ENCODE results near the gene GRAP2. TPM values are rescaled to one million over a fixed set of nuclear protein-coding genes. Genes with fewer than 3 reads are reported as not detected.
A peak's percentile ranks its signal among the peaks of the same experiment; 100 is the strongest.

The GRAP2 gene
- total RNA-seq, 2 experiments from 2014 or later: 263 to 266 TPM

GRCh38 chr22:40001106-40001505, 100.2 kb downstream of the GRAP2 start:
- POLR2A ChIA-PET: interaction anchor here (0.7 to 1.2 kb wide), 2 partner anchors 9 to 474 kb away, joined by 3 to 4 read pairs; no protein-coding TSS in a partner anchor
- no peak for DNase-seq
- Mint-ChIP-seq H3K4me1 (no peaks in the 10 kb centered on the region), H3K4me3 (no peak overlapping the region), H3K36me3 (no peaks in the 10 kb centered on the region), H3K9me3 (no peaks in the 10 kb centered on the region), H3K27ac (no peak overlapping the region), H3K27me3 (peaks cover 27% of the 10 kb centered on the region)
- no peak for ATAC-seq (ENCODE audit: low read depth)

GRCh38 chr22:40001800-40002577, 101.1 kb downstream of the GRAP2 start:
- Mint-ChIP-seq H3K4me3 (no peak overlapping the region), H3K27me3 (peaks cover 20% of the 10 kb centered on the region), H3K27ac (no peak overlapping the region), H3K36me3 (no peaks in the 10 kb centered on the region), H3K9me3 (no peaks in the 10 kb centered on the region), H3K4me1 (no peaks in the 10 kb centered on the region)
- ATAC-seq (ENCODE audit: low read depth): no peak
- POLR2A ChIA-PET: interaction anchor here (0.7 kb wide), 1 partner anchor 475 kb away, joined by 3 read pairs; no protein-coding TSS in a partner anchor
- no peak for DNase-seq

- no peak overlapping the region for H3K4me3 Mint-ChIP-seq
These were observed 102.2 kb downstream of the GRAP2 start for GRCh38 chr22:40002935-40003715.

GRCh38 chr22:40004836-40005235, 104.0 kb downstream of the GRAP2 start:
- POLR2A ChIA-PET: no interaction called here

More at GRCh38 chr22:40002935-40003715, 102.2 kb downstream of the GRAP2 start:
- DNase-seq (no peak), ATAC-seq (ENCODE audit: low read depth) (no peak)
- no peak overlapping the region for H3K27ac Mint-ChIP-seq
- no peaks in the 10 kb centered on the region for H3K9me3 Mint-ChIP-seq
- POLR2A ChIA-PET: no interaction called here
- H3K27me3 Mint-ChIP-seq: peaks cover 22% of the 10 kb centered on the region
- H3K4me1 Mint-ChIP-seq: peaks cover 3% of the 10 kb centered on the region
- no peaks in the 10 kb centered on the region for H3K36me3 Mint-ChIP-seq

GRCh38 chr22:40006641-40007040, 105.8 kb downstream of the GRAP2 start:
- POLR2A ChIA-PET: no interaction called here
- peaks cover 13% of the 10 kb centered on the region for H3K4me1 Mint-ChIP-seq
- ATAC-seq (ENCODE audit: low read depth): no peak
- H3K27me3 Mint-ChIP-seq: peaks cover 20% of the 10 kb centered on the region
- no peak overlapping the region for H3K27ac Mint-ChIP-seq
- H3K4me3 Mint-ChIP-seq: no peak overlapping the region
- H3K36me3 Mint-ChIP-seq: no peaks in the 10 kb centered on the region
- no peak for DNase-seq
- no peaks in the 10 kb centered on the region for H3K9me3 Mint-ChIP-seq

More at GRCh38 chr22:40004836-40005235, 104.0 kb downstream of the GRAP2 start:
- H3K36me3 Mint-ChIP-seq: no peaks in the 10 kb centered on the region
- peaks cover 25% of the 10 kb centered on the region for H3K27me3 Mint-ChIP-seq
- DNase-seq (no peak), ATAC-seq (ENCODE audit: low read depth) (no peak)
- H3K4me1 Mint-ChIP-seq: peaks cover 9% of the 10 kb centered on the region
- no peaks in the 10 kb centered on the region for H3K9me3 Mint-ChIP-seq
- no peak overlapping the region for H3K27ac Mint-ChIP-seq
- no peak overlapping the region for H3K4me3 Mint-ChIP-seq

- Mint-ChIP-seq H3K27me3 (peaks cover 15% of the 10 kb centered on the region), H3K36me3 (no peaks in the 10 kb centered on the region), H3K27ac (no peak overlapping the region), H3K9me3 (no peaks in the 10 kb centered on the region), H3K4me3 (no peak overlapping the region), H3K4me1 (peaks cover 13% of the 10 kb centered on the region)
- POLR2A ChIA-PET: no interaction called here
- ATAC-seq (ENCODE audit: low read depth): no peak
- no peak for DNase-seq
These were observed 107.2 kb downstream of the GRAP2 start for GRCh38 chr22:40007853-40008710.

- DNase-seq (no peak), ATAC-seq (ENCODE audit: low read depth) (no peak)
- H3K9me3 Mint-ChIP-seq: no peaks in the 10 kb centered on the region
- no peak overlapping the region for H3K4me3 Mint-ChIP-seq
- peaks cover 13% of the 10 kb centered on the region for H3K4me1 Mint-ChIP-seq
- POLR2A ChIA-PET: no interaction called here
- H3K27ac Mint-ChIP-seq: no peak overlapping the region
- H3K27me3 Mint-ChIP-seq: peaks cover 15% of the 10 kb centered on the region
- no peaks in the 10 kb centered on the region for H3K36me3 Mint-ChIP-seq
These were observed 107.9 kb downstream of the GRAP2 start for GRCh38 chr22:40008726-40009291.

GRCh38 chr22:40009292-40009774, 108.4 kb downstream of the GRAP2 start:
- H3K4me1 Mint-ChIP-seq: peaks cover 13% of the 10 kb centered on the region
- POLR2A ChIA-PET: interaction anchor here (0.5 to 1.3 kb wide), 5 partner anchors 8 to 454 kb away, joined by 3 to 5 read pairs (median 3); no protein-coding TSS in a partner anchor
- ATAC-seq (ENCODE audit: low read depth): no peak
- peak overlapping the region; percentile 46 for H3K27ac Mint-ChIP-seq
- H3K9me3 Mint-ChIP-seq: no peaks in the 10 kb centered on the region
- H3K4me3 Mint-ChIP-seq: peak overlapping the region; percentile 57
- H3K27me3 Mint-ChIP-seq: peaks cover 15% of the 10 kb centered on the region
- DNase-seq: no peak
- H3K36me3 Mint-ChIP-seq: no peaks in the 10 kb centered on the region

- H3K9me3 Mint-ChIP-seq: no peaks in the 10 kb centered on the region
- H3K4me3 Mint-ChIP-seq: peak overlapping the region; percentile 57
- POLR2A ChIA-PET: interaction anchor here (0.7 to 1.3 kb wide), 7 partner anchors 8 to 556 kb away, joined by 3 to 4 read pairs (median 3); no protein-coding TSS in a partner anchor
- H3K27me3 Mint-ChIP-seq: peaks cover 16% of the 10 kb centered on the region
- H3K36me3 Mint-ChIP-seq: no peaks in the 10 kb centered on the region
- DNase-seq (no peak), ATAC-seq (ENCODE audit: low read depth) (peak; percentile 87)
- H3K4me1 Mint-ChIP-seq: peaks cover 13% of the 10 kb centered on the region
- H3K27ac Mint-ChIP-seq: peak overlapping the region; percentile 53
These were observed 109.2 kb downstream of the GRAP2 start for GRCh38 chr22:40009951-40010671.

GRCh38 chr22:40010746-40011145, 109.9 kb downstream of the GRAP2 start:
- Mint-ChIP-seq H3K36me3 (no peaks in the 10 kb centered on the region), H3K27ac (no peak overlapping the region), H3K9me3 (no peaks in the 10 kb centered on the region), H3K4me3 (no peak overlapping the region), H3K27me3 (peaks cover 16% of the 10 kb centered on the region), H3K4me1 (peaks cover 13% of the 10 kb centered on the region)
- DNase-seq (no peak), ATAC-seq (ENCODE audit: low read depth) (no peak)
- POLR2A ChIA-PET: interaction anchor here (0.7 to 1.3 kb wide), 4 partner anchors 8 to 557 kb away, joined by 3 to 4 read pairs (median 3); no protein-coding TSS in a partner anchor

- POLR2A ChIA-PET: no interaction called here
These were observed 113.9 kb downstream of the GRAP2 start for GRCh38 chr22:40014667-40015248.

More at GRCh38 chr22:40014667-40015248, 113.9 kb downstream of the GRAP2 start:
- Mint-ChIP-seq H3K4me1 (peaks cover 9% of the 10 kb centered on the region), H3K27me3 (peaks cover 4% of the 10 kb centered on the region), H3K4me3 (no peak overlapping the region), H3K36me3 (no peaks in the 10 kb centered on the region), H3K9me3 (no peaks in the 10 kb centered on the region), H3K27ac (no peak overlapping the region)
- no peak for DNase-seq
- no peak for ATAC-seq (ENCODE audit: low read depth)

Data from activated naive CD8-positive, alpha-beta T cell treated with anti-CD3 and anti-CD28 coated beads, Interleukin-2, amount 10 ng/mL, durations not matched to agents 7 days and 5 days (primary cell).